GM18502 (cell line): ENCODE results near the gene VGF.

Experiments
- ATAC-seq: cut with Tn5 transposase; IDR thresholded peaks from one replicate; pipeline ENCODE4 v1.9.1; 2021; ENCODE audit warnings: mild to moderate bottlenecking; ENCODE audit not compliant: unreplicated experiment, poor library complexity

VGF gene

DNA sequence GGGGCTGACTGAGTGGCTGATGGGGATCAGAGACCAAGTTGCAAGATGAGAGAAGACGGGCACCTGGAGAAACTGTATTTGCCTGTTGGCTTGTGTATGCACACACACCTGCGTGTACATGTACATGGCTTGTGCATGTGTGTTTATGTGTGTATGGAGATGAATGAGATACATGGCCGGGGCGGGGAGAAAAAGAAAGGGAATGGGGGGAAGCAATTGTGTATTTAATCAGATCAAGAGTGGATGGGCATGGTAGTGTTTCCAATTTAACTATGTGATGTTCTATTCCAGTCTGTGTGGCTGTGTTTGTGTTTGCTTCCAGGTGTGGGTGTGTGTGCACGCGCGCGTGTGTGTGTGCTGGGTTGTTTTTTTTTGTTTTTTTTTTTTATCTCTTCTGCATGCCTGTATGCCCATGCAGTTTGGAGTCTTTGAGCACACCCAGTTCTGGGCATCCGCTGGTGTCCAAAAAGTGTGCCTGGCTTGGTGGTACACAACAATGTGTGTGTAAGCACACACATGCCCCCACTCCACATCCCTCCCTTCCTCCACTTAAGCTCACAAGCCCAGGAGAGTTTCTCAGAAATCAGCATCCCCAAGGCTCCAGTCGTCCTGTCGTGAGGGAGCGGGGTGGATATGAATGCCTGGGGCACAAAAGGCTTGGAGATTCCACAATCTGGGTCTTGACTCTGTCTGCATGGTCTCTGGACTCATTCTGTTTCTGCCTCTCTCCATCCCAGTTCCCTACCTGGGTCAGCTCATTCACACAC lies 2.5 kb upstream of the VGF start:
- ATAC-seq, result no peak

DNA sequence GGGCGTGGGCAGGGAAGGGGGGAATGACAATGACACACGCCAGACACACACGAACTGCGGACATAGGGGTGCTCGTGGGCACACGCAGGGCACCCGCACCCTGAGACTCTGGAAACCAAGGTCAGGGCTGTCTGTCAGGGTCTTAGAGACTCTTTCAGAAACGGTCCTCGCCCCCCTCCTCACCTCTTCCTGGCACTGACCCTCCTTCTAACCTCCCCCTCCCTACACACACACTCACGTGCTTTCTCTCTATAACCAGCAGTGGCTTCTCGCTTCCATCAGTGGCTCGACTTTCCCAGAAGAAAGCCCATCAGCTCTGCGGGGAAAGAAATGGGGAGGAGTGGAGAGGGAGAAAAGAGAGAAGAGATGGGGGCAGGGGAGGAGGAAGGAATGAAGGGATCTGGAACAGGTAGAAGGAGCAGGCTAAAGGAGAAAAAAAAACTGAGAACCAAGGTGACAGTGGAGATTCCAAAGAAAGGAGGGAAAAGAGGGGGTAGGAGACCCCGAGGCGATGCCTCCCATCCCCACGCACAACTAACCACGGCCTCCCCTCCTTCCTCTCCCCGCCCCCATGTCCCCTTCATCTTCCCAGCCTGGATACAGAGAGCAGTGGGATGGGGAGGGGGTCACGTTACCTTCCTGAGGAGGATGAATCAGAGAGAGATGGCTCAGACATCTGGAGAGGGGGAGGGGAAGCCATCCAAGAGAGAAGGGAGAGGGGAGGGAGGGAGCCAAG lies 1.7 kb upstream of the VGF start:
- no peak for ATAC-seq

DNA sequence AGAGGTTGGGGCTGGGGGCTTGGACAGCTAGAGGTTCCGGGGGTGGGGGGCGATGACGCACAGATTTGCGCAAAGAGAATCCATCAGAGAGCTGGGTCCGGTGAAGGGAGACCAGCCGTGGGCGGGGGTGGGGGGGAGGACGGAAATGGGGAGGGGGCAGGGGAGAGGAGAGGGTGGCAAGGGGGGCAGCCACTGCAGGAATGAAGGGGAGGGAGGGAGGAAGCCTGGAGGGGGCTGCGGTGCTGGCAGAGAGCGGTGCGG lies 1.2 kb upstream of the VGF start:
- ATAC-seq, result no peak

DNA sequence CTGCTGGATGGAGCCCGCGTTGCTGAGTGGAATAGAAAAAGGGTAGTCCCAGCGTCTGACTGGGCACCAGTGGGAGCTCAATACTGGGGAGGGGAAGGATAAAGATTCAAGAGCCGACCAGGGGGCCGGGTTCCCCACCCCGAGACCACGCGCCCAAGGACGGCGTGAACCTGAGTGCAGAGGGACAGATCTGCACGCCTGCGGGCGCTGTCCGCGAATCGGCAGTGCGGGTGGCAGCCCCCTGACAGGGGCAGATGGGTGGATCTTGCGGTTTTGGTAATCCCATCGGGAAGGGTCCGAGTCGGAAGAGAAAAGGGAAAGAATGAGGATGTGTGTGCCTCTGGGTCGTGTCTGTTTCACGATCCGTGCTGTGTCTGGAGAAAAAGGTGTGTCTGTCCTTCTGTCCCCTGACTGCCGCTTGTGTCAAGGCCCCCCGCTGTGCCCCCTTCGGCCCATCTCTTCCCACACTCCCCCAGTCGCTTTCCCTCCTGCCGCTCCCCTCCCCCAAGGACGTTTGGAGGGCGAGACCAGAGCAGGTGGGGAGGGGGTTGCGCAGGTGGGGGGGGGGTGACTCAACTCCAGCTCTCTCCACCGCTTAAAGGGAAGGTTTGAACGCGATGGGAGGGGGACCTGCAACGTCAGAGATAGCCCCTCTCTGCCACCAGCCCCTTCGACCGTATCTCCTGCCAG lies 734 bp upstream of the VGF start:
- ATAC-seq, result no peak

DNA sequence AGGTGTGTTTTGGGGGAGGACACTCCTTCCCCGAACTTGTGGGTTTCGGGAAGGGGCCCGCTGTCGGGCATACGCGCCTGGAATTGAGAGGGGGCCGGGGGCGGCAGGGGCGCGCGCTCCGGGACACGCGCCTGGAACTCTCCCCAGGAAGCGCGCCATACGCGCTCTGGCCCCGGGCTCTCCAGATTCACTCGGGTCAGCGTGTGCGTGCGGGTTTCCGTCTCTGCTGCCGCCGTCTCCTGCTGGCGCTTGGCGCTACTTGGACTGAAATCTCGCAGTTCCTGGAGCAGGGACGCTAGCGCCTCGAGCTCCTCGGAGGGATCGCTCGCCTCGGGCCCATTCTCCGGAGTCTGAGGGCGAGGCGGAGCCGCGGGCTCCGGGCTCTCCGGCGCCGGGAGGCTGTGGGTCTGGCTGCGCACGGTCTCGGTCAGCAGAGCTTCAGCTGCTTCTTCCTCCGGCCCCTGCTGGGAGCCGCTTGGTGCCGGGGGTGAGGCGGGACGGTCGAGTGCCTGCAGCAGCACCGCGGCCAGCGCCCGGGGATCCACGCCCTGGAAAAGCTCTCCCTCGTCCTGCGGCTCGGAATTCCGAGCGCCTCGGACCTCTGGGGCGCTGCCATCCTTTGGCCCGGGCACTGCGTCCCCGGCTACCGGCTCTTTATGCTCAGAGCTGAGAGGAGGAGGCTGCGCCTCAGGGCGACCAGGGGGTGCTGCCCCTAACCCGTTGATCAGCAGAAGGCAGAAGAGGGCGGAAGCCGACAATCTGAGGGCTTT lies 1.1 kb downstream of the VGF start:
- no peak for ATAC-seq

DNA sequence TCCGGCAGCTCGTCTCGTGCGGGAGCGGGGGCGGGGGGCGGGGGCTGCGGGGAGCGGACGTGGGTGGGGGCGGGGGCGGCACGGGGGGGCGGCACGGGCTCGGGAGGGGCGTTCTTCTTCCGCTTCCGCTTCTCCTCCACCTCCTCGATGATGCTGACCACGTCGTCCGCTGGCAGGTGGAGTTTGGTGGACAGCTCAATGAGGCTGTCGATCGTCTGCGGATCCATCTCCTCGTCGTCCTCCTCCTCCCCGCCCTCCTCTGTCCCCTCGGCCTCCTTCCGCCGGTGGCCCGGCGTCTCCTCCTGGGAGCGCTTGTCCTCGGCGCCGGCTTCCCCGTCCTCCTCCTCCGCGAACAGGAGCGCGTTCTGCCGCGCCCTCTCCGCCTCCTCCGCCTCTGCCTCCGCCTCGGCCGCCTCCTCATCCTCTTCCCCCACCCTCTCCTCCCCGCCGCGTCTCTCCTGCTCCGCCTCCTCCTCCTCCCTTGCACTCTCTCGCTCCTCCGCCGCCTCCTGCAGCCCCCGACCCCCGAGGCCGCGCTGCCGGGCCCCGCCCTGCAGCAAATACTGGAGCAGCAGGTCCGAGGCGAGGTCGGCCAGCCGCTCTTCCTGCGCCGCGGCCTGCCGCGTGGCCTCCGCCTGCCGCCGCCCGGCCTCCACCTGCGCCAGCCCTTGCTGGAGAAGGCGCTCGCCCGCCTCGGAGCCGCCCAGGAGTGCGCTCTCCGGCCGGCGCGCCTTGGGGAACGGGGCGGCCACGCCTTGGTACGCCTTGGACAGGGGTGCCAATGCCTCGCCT lies 1.9 kb downstream of the VGF start:
- ATAC-seq, result no peak

DNA sequence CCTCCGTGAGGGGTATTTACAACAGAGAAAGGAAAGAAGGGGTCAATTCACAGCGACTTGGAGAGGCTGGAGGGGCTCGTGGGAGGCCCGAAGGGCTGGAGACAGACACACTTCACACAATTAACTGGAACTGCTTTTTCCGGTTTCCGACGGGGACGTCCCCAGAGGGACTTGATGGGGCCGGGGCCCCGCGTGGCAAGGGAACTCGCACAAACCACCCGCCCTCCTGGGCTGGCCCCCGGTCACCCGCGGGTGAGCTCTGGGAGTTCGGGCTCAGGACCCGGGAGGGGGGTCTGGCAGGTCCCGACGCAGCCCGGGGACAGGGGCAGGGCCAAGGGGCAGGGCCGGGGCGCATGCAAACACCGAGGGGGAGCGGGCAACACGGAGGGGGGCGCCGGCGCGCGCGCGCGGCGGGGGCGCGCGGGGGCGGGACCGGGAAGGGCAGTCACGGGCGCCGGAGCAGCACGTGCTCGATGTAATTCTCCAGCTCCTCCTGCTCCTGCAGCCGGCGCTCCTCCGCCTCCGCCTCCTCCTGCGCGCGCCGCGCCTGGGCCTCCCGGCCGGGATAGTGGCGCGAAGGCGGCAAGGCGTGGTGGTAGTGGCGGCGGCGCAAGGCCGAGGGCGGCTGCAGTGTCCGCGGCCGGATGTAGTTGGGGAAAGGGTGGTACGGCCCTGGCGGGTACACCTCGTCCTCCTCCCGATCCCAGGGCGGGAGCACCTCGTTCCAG lies 2.7 kb downstream of the VGF start:
- no peak for ATAC-seq

DNA sequence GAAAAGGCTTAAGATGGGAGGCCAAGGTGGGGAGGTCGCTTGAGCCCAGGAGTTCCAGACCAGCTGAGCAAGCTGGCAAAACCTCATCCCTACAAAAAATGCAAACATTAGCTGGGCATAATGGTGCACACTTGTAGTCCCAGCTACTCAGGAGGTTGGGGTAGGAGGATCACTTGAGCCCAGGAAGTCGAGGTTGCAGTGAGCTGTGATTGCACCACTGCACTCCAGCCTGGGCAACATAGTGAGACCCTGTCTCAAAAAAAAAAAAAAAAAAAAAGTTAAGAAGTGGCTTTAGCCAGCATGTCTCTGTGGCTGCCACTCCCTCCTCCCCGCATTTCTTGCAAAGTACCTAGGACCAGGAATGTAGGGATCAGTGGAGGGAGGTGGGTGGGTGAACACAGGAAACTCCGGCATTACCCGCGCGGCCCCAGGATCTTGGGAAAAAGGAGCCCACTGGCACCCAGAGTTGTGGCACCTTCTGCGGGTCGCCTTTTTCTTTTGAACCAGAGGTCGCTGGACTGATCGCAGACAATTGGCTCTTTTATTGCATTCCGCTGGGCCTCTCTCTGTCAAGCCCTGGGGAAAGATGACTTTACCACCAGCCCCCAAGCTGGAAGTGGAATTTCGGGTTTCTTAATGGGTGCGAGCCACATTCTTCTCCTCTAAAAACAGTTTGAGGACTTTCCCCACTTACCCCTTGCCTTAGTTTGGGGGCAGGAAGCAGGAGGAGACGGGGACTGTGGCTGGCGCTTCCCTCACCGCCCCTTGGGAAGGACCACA lies 3.5 kb downstream of the VGF start:
- ATAC-seq, result no peak

DNA sequence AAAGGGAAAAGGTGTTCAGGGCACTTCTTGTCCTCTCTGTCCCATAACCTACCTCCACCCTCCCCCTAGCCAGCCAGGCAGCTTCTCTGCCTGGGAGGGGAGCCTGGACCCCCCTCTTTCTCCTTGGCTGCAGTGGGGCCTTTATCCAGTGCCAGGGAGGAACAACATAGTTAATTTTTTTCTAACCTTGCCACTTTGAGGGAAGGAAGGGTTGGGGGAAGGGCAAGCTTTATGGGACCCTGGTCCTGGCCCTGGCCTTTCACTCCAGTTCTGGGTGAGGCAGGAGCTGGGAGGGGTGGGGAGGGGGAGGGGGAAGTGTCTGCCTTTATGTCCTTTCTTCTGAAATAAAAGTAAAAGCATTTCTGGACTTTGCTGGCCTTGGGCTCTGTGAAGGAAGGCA lies 4.5 kb downstream of the VGF start:
- no peak for ATAC-seq

DNA sequence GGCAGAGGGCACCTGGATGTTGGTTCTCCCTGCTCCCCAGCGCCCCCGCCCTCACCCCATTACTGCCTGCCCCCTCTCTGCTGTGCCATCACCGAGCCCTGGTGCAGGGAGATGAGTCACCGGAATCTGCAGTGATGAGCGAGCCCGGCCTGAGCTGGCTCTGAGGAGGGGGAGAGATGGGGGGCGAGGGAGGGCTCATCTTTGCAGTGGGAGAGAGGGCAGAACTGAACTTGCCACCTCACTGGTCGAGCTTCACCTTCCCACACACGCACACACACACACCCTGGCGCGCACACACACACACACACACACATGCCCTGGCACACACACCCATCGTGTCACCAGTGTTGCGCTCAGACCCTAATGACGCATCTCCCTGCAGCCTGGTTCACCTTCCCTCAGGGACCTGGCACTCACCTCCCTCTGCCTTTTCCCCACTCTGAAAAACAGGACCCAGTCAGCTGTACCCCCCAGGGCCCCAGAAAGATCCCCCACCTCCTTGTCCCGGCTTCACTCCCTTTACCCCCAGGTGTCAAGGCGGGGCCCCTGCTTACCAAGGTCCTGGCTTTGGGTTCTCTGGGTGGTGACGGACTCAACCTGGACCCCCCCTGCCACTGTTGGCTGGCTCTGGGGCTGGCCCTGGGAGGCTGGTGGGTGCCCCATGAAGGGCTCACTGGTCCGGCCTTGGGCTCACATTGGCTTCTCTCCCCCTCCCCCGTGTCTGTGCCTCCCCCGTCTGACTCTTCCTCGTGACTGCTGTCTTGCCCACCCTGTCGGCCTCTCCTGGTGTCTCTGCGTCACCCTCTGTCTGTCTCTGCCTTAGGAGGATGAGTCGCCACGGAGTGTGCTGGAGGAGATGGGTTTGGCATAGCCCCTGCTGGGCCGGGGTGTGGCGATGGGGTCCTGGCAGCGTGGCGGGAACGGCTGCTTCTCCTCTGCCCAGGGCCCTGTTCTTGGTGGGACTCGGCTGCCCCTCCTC lies 5.4 kb downstream of the VGF start:
- no peak for ATAC-seq

DNA sequence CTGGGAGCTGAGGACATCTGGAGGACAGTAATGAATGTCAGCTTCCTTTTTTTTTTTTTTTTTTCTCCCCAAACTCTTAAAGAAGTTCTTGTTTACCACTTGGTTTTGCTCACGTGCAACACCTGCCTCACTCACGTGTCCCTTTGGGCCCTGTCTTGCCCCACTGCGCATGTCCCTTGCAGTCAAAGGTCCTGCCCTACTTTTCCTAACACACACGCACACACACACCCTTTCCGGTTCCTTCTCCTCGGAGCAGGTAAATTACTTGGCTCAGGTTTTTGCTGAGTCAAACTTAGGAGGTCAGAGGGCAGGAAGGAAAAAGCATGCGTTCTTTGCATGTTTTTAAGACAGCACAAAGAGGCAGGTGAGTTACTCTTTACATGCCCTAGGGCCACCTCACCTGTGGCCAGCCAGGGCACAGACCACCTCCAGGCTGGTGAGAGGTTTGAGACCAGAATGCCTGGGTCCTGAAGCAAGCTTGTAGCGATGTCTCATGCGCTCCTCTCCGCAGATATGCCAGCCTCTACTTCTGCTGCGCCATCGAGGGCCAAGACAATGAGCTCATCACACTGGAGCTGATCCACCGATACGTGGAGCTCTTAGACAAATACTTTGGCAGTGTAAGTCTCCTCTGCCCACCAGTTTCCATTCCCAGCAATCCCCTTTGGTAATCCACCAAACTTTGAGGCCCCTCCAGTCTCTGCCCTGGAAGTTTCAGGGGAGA lies 8.3 kb downstream of the VGF start:
- ATAC-seq, result no peak

DNA sequence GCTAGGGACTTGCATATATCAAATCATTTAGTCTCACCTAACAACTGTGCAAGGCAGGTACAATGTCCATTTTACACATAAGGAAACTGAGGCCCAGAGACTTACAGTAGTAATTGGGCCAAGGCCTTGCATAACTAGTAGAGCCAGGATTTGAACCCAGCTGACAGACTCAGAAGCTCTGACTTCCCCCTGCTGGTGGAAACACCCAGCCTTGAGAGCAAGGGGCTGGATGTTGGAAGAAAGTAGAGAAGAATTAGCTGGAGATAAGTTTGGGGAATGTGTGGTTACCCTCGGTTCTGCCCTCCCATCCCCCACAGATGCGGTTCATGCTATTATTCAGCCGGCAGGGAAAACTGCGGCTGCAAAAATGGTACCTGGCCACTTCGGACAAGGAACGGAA lies 9.1 kb downstream of the VGF start:
- no peak for ATAC-seq

DNA sequence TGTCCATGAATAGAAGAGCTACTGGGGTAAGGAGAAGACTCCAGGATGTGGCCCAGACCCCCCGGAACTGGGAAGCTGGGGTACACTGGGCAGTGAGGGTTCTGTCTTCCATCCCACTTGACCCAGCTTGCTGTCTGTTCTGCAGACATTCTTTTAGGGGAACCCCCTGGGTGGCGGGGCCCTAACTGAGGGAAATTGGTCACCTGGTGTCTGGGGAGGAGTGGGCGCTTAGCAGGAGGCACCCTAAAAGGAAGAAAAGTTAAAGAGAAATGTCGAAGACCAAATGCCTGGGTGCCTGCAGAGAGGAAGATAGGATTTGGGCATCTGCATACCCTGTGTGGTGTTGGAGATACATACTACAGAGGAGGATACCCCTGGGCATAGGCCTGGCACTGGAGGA lies 10.1 kb downstream of the VGF start:
- ATAC-seq, result no peak

DNA sequence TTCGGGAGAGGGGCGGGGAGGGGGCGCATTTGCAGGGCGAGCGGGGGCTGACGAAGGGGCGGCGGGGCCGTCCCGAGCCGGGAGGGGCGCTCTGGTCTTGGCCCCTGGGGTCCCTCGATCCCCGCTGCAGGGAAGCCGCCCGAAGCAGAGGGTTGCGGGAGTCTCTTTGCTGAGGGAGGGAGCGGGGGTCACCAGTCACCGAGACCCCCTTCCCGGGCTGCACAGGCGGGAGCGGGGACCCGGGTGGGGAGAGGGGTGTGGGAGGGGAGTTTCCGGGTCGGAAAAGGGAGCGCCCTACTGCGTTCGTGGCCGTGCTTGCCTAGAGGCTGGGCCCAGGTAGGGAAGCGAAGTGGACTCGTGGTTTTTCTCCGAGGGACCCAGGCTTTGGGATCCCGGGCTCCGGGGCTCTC lies 10.7 kb downstream of the VGF start:
- peak; percentile 24 for ATAC-seq

DNA sequence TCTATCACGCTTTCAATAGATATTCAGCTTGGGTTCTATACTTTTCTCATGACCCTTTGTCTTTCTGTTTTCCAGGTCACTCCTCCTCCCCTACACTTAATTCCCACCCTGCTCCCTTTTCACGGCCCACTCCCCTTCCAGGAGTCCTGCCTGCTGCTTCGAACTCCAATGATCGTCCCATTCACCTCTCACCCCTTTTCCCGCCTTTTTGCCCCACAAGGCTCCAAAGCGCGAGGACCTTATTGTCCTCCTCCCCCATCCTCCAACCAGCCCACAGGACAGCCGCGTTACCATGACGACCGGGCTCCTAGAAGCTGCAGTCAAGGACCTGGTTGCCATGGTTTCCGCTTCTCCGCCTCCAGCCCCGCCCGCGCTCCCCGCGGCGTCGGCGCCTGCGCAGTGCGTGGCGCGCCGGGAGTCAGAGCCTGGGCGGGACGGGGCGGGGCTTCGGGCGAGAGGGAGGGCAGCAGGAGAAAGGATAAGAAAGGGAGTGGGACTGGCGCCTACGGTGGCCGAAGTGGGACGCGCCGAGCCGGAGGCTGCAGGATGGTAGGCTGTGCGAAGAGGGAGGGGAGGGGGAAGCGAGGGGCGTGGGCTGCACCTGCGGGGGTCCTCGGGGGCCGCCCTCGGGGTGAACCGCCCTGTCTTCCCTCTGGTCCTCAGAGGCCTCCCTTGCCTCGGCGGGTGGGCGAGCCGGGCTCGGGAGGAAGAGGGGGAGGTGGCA lies 11.2 kb downstream of the VGF start, which contains the start of gene AP1S1:
AP1S1 (plus strand) TSS at position 508 of the 724 bp plus-strand sequence; CDS start at position 547, 39 bp downstream.
- peak; percentile 82 for ATAC-seq
